NCI-H1417 (cell line): ENCODE measurements around the gene MARCHF6.
"Not testable (repeated sequence)": the region's sequence is repeated elsewhere in the genome, so short reads cannot be mapped to it uniquely, and the experiment has no call there.

Source experiments
- DNase-seq, 3 experiments: peaks; one replicate each; lab custom pipeline; 2025; lab: John Stamatoyannopoulos, UW

The MARCHF6 gene

GRCh38 chr5:10351919-10352318, 1.6 kb upstream of the MARCHF6 start:
- peak in 2 of 3 experiments; percentile 35 to 68 for DNase-seq

GRCh38 chr5:10352430-10353240, 860 bp upstream of the MARCHF6 start:
- DNase-seq: peak in 1 of 3 experiments; percentile 95

GRCh38 chr5:10354048-10354872, 765 bp downstream of the MARCHF6 start:
- peak in 2 of 3 experiments; percentile 48 to 88 for DNase-seq

- peak in 2 of 3 experiments; percentile 49 to 74 for DNase-seq
These were observed 1.8 kb downstream of the MARCHF6 start for GRCh38 chr5:10355071-10355889.

GRCh38 chr5:10358999-10359398, 5.5 kb downstream of the MARCHF6 start:
- DNase-seq: no peak

- DNase-seq: no peak
These were observed 7.2 kb downstream of the MARCHF6 start for GRCh38 chr5:10360686-10361085.

GRCh38 chr5:10363519-10364185, 10.2 kb downstream of the MARCHF6 start:
- DNase-seq: no peak

- DNase-seq: peak in 1 of 3 experiments; percentile 31
These were observed 10.7 kb downstream of the MARCHF6 start for GRCh38 chr5:10364186-10364689.

GRCh38 chr5:10365782-10366181, 12.3 kb downstream of the MARCHF6 start:
- DNase-seq: no peak

GRCh38 chr5:10366310-10367272, 13.1 kb downstream of the MARCHF6 start:
- peak in 1 of 3 experiments; percentile 38 for DNase-seq

GRCh38 chr5:10367579-10367978, 14.1 kb downstream of the MARCHF6 start:
- DNase-seq: no peak

GRCh38 chr5:10370931-10371330, 17.4 kb downstream of the MARCHF6 start:
- DNase-seq: no peak

GRCh38 chr5:10371369-10371768, 17.9 kb downstream of the MARCHF6 start:
- not testable (repeated sequence) for DNase-seq

GRCh38 chr5:10372726-10373709, 19.5 kb downstream of the MARCHF6 start:
- DNase-seq: no peak

GRCh38 chr5:10374046-10375022, 20.8 kb downstream of the MARCHF6 start:
- DNase-seq: peak in 1 of 3 experiments; percentile 32

GRCh38 chr5:10375146-10375545, 21.7 kb downstream of the MARCHF6 start:
- DNase-seq: not testable (repeated sequence)

GRCh38 chr5:10376544-10376943, 23.0 kb downstream of the MARCHF6 start:
- DNase-seq: no peak

GRCh38 chr5:10377081-10377480, 23.6 kb downstream of the MARCHF6 start:
- DNase-seq: no peak
